GM06990 (cell line): Measurements from ENCODE around the gene ZNRD2.

Experiments used
- DNase-seq: peaks from one replicate; pipeline ENCODE4 v3.0.0-alpha.2; 2011; ENCODE audit not compliant: insufficient read length; ENCODE audit errors: extremely low read depth
- H3K27me3 ChIP-seq: replicated peaks from 2 replicates; pipeline ENCODE4 v1.6.0; 2011; ENCODE audit warnings: low read length; ENCODE audit not compliant: control insufficient read depth, insufficient read depth
- H3K36me3 ChIP-seq: 2 replicates; pipeline ENCODE4 v1.5.1; 2011; ENCODE audit warnings: low read length; ENCODE audit not compliant: control insufficient read depth, insufficient read depth
- H3K4me3 ChIP-seq: replicated peaks from 2 replicates; pipeline ENCODE4 v1.5.1; 2011; ENCODE audit warnings: low read depth, mild to moderate bottlenecking, control low read depth, low read length
- TF ChIP-seq, protein P1 (sequence below): IDR thresholded peaks from 2 replicates; pipeline ENCODE4 v1.5.1; 2011; ENCODE audit warnings: low read length, control low read depth, mild to moderate bottlenecking, inconsistent platforms; ENCODE audit not compliant: insufficient read depth, poor library complexity, severe bottlenecking

The ZNRD2 gene

DNA sequence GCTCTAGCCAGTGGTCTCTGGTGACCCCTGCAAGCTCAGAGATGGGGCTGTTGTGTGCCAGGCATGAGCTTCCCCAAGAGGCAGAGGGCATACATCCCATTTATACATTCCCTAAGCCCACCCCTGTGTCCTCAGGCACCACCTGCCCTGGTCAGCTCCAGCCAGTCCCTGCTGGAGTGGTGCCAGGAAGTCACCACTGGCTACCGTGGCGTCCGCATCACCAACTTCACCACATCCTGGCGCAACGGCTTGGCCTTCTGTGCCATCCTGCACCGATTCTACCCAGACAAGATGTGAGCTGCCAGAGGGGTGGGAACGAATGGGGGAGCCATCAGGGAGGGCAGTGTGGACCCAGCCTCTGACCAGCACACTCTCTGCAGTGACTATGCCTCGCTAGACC lies 13.8 kb downstream of the ZNRD2 start:
- DNase-seq: no peak
- no peaks in the 10 kb centered on the region for H3K27me3 ChIP-seq
- TF ChIP-seq, protein P1, sequence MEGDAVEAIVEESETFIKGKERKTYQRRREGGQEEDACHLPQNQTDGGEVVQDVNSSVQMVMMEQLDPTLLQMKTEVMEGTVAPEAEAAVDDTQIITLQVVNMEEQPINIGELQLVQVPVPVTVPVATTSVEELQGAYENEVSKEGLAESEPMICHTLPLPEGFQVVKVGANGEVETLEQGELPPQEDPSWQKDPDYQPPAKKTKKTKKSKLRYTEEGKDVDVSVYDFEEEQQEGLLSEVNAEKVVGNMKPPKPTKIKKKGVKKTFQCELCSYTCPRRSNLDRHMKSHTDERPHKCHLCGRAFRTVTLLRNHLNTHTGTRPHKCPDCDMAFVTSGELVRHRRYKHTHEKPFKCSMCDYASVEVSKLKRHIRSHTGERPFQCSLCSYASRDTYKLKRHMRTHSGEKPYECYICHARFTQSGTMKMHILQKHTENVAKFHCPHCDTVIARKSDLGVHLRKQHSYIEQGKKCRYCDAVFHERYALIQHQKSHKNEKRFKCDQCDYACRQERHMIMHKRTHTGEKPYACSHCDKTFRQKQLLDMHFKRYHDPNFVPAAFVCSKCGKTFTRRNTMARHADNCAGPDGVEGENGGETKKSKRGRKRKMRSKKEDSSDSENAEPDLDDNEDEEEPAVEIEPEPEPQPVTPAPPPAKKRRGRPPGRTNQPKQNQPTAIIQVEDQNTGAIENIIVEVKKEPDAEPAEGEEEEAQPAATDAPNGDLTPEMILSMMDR: no peak
- H3K36me3 ChIP-seq: peaks cover 45% of the 10 kb centered on the region
- no peak overlapping the region for H3K4me3 ChIP-seq

DNA sequence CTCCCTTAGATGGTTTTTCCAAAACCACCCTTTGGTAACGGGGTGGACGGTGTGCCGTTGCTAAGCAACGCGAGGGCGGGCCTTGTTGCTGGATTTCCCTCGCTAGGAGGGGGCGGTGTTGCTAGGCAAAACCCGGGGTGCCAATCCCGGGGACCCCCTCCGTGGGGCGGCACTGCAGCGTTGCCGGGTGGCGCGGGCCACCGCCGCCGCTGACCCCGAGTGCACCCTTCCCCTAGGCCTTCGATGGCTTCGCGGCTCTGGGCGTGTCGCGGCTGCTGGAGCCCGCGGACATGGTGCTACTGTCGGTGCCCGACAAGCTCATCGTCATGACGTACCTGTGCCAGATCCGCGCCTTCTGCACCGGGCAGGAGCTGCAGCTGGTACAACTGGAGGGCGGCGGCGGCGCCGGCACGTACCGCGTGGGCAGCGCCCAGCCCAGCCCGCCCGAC lies 14.5 kb downstream of the ZNRD2 start:
- Histone ChIP-seq H3K27me3 (no peaks in the 10 kb centered on the region), H3K36me3 (peaks cover 39% of the 10 kb centered on the region), H3K4me3 (no peak overlapping the region)
- DNase-seq: no peak
- TF ChIP-seq, protein P1: no peak

DNA sequence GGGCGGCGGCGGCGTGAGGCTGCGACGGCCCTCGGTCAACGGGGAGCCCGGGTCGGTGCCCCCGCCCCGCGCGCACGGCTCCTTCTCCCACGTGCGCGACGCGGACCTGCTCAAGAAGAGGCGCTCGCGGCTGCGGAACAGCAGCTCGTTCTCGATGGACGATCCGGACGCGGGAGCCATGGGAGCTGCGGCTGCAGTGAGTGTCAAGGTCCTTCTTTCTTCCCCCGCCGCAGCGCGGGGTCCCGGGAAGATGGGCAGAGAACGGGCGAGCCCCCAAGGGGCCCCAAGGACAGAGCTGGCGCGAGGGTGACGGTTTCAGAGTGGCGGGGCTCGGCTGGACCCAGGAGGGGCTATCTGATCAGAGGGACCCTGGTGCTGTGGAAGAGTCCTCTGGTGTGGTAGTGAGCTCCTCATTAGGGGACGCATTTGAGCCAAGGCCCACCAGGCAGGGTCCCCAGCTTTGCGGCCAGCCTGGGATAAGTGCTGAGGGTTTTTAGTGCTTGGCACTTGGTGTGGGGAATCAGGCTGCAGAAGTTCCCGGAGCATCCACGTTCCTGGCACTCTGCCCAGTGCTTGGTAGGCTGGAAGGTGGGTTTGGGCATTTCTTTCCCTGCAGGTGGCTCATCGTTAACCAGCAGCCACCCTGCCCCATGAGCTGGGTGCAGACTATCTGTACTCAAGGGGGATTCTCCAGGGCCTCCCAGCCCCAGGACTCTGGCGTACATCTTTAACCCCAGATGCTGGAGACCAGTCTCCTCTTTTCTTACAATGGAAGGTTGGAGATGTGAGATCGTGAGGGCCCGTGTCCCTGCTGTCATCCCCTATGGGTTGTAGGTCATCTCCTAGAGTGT lies 15.3 kb downstream of the ZNRD2 start:
- DNase-seq: no peak
- TF ChIP-seq, protein P1: no peak
- H3K27me3 ChIP-seq: no peaks in the 10 kb centered on the region
- peaks cover 38% of the 10 kb centered on the region for H3K36me3 ChIP-seq
- no peak overlapping the region for H3K4me3 ChIP-seq

DNA sequence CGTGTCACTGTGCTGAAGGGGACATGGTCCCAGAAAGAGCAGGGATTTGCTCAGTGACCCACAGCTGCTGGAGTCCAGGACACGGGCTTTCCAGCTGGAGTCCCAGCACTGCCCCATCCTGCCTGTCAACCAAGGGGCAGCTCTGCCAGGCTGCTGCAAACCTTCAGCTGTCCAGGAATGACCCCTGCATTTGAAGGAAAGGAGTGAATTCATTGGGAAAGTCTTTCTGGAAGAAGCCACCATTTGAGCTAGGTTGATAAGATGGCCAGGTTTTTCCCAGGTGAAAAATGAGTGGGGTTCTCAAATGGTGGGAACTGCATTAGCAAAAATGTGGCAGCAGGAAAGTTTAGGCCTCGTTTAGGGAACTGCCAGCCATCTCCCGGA lies 16.0 kb downstream of the ZNRD2 start:
- Histone ChIP-seq H3K36me3 (peaks cover 32% of the 10 kb centered on the region), H3K4me3 (no peak overlapping the region), H3K27me3 (no peaks in the 10 kb centered on the region)
- TF ChIP-seq, protein P1: no peak
- DNase-seq: no peak

DNA sequence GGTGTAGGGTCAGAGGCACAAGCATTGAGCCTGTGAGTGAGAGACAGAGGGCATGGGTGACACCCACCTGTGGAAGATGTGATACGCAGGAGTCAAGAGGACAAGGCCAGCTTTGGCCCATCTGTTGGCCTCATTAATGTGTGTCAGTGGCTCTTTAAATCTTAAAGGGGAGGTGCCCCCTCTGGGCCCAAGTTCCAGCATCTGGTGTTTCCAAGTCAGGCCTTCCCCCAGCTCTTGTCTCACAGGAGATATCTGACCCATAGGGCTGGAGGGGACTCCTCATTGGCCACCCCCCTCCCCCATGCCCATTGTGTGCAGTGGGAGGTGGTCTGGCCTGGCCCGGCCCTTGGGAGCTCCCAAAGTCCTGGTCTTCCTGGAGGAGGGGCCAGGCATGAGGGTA lies 16.4 kb downstream of the ZNRD2 start:
- Histone ChIP-seq H3K36me3 (peaks cover 28% of the 10 kb centered on the region), H3K4me3 (no peak overlapping the region; the same call in 1 of the 2 replicates), H3K27me3 (no peaks in the 10 kb centered on the region)
- TF ChIP-seq, protein P1: no peak
- DNase-seq: no peak
